ENCODE results near the gene COQ8B. TPM values are rescaled to one million over a fixed set of nuclear protein-coding genes. Genes with fewer than 3 reads are reported as not detected.
A peak's percentile ranks its signal among the peaks of the same experiment; 100 is the strongest.
"Not testable (repeated sequence)": the region's sequence is repeated elsewhere in the genome, so short reads cannot be mapped to it uniquely, and the experiment has no call there.

Gene COQ8B
- polyA plus RNA-seq, 4 donors, result 32.4 to 45.2 (median 35.7) TPM

DNA sequence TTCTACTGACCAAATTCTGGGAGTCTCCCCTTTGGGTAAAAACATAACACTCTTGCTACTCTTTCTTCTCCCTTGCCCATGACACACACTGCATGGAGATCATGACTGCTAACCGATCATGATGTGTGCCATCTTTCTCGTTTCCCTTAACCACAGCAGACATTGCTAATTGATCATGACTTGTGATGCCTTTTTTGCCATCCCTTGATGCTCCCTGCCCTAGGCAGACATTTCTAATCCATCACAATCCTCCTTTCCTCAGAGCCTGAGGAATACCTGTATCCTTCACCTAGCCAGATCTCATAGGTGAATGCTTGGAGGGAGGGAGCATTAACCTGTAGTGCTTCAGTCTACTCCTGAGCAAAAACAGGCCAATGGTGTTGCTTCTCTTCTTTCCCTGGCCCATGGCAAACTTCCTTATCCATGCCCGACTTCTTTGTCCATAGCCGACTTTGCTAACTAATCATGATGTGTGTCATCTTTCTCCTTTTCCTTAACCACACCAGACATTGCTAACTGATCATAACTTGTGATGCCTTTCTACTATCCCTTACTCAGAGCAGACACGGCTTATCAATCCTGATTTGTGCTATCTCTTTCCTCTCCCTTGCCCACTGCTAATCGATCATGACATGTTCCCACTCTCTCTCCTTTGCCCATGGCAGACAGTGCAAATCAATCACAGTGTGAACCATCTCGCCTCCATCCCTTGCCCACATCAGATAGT is 44.0 kb downstream of the COQ8B start:
- DNase-seq (ENCODE audit: low read depth in 4 of 4, low spot score in 3 of 4), result no peak

DNA sequence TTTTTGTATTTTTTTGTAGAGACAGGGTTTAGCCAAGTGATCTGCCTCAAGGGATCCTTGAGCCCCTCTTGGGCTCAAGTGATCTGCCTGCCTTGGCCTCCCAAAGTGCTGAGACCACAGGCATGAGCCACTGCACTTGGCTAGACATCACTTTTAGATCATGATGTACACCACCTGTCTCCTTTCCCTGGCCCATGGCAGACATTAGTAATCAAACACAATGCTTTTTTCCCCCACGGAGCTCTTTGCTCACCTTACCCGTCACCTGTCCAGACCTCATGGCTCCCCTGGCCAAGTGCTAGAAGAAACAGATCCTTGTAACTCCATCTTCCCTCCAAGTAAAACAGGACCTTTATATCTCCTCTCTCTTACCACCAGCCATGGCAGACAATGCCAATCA is 44.6 kb downstream of the COQ8B start:
- no peak for DNase-seq (ENCODE audit: low read depth in 4 of 4, low spot score in 3 of 4)

DNA sequence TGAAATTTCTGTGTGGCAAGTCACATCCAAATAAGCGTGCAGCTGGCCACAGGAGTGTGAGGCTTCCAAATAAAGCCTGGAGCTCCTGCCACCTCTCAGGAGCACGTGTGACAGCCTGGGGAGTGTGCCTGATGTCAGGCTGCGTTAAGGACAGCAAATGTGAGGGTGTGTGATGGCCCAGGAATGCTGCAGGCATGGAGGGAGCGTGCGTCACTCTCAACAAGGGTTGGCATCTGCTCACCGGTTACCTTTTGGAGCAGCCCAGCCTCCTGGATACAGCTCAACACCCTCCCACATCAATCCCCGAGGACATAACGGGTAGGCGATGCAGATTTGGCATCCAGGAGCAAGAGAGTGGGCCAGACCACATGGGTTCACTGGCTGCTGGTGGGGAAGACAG is 45.3 kb downstream of the COQ8B start:
- no peak for DNase-seq (ENCODE audit: low read depth in 4 of 4, low spot score in 3 of 4)

DNA sequence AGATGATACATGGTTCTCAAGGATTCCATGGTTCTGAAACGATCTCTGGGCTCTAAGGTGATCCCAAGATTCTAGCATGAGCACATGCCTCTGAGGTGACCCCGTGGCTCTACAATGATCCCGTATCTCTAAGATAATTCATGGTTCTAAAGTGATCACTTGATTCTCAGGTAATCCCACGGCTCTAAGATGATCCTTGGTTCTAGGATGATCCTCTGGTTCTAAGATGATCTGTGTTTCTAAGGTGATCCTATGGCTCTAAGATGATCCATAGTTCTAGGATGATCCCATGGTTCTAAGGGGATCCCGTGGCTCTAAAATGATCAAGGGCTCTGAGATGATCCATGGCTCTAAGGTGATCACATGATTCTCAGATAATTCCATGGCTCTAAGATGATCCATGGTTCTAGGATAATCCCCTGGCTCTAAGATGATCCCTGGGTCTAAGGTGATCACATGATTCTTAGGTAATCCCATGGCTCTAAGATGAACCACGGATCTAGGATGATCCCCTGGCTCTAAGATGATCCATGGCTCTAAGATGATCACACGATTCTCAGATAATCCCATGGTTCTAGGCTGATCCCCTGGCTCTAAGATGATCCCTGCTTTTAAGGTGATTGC is 47.6 kb downstream of the COQ8B start:
- DNase-seq (ENCODE audit: low read depth in 4 of 4, low spot score in 3 of 4), result no peak

DNA sequence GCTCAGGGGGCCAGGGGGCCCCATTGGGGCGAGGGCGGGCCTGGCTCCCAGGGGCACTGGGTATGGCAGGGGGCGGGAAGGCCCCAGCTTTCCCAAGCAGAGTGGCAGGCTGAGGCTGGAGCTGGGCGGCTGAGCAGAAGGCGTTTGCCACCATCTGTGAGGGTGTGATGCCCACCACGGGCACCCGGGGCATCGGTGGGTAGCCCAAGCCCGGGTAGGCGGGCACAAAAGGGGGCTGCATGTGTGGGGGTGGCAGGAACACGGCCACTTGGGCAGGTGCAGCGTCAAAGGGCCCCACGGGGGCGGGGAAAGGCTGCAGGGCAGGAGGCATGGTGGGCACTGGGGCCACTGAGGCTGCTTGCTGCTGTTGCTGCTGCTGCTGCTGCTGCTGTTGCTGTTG is 49.1 kb downstream of the COQ8B start:
- no peak for DNase-seq (ENCODE audit: low read depth in 4 of 4, low spot score in 3 of 4)

DNA sequence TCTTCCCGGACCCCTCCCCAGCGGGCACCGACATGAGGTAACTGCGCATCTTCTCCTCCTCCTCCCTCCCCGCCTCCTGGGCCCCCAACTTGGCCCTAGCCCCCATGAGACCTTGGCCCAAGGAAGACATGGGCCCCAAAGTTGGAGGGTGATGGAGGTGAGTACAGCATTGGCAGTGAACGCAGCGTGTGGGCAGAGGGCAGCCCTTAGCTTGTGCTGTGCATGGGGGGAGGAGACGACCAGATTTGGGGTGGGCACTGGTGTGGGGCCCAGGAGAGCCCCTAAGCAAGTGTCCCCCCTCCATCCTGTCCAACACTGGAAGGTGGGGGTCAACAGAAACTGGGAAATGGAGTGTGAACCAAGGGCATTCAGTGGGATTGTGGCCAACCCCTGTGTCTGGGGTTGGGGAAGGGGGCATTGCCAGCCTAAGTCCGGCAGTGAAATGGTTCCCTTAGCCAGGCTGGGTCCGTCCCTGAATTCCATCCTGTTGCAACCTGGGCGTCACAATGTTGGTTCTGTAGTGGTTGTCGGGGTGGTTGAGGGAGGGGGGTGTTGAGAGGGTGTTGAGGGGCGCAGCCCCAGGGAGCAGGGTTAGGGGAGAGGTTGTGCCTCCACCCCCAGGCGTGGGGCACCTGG is 49.8 kb downstream of the COQ8B start:
- DNase-seq (ENCODE audit: low read depth in 4 of 4, low spot score in 3 of 4), result no peak

DNA sequence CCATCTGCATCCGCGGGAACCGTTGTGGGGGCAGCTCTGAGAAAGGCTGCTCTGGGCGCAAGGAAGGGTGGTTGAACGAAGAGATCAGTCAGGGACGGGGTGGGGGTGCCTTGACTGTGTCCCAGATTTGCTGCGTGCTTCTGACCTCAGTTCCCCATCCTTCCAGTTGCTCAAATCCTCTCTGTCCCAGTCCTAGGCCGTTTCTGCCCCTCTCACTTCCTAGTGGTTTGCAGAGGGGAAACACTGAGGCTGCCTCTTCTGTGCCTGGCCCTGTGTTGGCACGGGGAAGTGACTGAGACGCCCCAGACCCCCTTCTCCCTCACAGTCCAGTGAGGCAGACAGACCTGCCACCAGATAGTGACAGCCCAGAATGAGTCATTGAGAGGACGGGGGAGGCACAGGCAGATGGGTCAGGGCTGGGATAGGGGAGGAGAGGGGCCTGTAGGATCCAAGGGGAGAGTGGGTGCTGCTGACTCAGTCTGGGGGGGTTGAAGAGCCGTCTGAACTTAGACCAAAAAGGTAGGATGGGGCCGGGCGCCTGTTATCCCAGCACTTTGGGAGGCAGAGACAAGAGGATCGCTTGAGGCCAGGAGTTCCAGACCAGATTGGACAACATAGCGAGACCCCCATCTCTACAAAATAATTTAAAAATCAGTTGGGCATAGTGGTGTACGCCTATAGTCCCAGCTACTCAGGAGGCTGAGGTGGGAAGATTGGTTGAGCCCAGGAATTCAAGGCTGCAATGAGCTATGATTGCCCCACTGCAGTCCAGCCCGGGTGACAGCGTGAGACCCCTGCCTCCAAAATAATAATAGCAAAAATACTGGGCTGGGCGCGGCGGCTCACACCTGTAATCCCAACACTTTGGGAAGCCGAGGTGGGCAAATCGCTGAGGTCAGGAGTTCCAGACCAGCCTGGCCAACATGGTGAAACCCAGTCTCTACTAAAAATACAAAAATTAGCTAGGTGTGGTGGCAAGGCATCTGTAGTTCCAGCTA is 52.7 kb downstream of the COQ8B start:
- no peak for DNase-seq (ENCODE audit: low read depth in 4 of 4, low spot score in 3 of 4)

DNA sequence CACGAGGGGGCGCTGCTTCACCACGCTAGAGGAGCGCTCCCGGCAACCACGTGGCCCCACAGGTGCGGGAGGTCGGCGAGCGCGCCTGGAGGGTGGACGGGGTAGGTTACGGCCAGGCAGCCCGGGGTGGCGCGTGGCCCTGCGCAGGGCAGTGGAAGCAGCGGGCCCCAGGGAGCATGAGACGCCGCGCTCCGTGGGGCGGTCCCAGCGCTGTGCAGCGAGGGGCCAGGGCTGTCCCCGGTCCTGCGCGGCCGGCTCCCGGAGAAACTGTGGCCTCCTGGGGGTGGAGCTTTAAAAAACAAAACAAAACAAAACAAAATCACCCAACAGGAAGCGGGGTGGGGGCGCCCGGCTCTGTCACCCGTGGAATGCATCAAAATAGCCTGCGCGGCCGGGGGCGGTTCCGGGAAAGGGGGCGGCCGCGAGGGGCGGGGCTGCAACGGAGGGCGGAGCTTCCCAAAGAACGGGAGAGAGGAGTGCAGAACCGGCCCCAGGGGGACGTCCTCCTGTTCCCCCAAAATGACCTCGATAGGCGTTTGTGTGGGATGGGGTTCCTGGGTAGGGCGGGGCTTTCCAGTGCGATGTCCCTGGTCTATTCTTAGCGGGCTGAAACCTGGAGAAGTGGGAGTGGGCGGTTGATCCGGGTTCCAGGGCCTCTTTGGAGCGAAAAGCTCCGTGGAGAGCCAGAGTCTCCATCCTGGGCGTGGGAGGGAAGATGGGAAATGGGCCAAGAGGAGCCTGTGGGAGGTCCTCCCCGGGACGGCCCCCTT is 53.6 kb downstream of the COQ8B start:
- DNase-seq (ENCODE audit: low read depth in 4 of 4, low spot score in 3 of 4), result peak; percentile 72 to 87 (median 74)

DNA sequence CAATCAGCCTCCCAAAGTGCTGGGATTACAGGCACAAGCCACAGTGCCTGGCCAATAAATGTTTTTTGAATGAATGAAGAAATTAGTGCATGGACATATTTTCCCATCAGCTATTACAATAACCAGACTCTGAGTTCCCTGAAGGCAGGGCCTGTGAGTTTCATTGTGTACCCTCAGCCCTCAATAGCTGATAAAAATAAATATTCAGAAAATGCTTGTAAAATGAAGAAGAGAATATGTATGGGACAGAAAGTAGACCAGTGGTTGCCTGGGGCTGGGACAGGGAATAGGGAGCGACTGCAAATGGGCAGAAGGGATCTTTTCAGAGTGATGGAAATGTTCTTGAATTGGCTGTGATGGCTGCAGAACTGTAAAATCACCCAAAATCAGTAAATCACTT is 55.1 kb downstream of the COQ8B start:
- no peak for DNase-seq (ENCODE audit: low read depth in 4 of 4, low spot score in 3 of 4)

DNA sequence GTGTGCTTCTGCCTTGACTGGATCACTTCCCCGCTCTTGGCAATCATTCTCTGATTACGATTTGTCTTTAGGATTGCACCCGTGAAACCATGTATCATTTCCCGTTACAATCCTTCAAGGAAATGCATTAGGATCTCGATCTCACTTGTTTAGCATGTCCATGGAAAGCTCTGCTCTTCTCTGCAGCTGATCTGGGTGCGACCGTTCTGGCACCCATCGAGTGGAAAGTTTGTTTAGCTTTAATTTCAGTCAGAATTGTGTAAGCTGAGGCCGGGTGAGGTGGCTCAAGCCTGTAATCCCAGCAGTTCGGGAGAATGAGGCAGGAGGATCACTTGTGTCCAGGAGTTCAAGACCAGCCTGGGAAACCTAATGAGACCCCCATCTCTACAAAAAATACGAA is 57.1 kb downstream of the COQ8B start:
- no peak for DNase-seq (ENCODE audit: low read depth in 4 of 4, low spot score in 3 of 4)

DNA sequence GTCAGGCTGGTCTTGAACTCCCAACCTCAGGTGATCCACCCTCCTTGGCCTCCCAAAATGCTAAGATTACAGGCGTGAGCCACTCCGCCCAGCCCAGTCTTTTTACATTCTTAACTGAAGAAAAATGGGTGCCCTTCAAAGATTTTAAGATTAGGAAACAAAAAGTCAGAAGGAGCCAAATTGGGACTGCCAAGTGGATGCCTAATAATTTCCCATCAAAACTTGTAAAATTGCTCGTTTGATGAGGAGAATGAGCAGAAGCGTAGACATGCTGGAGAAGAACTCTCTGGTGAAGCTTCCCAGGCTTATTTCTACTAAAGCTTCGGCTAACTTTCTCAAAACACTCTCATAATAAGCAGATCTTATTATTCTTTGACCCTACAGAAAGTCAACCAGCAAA is 57.6 kb downstream of the COQ8B start:
- DNase-seq (ENCODE audit: low read depth in 4 of 4, low spot score in 3 of 4), result no peak

DNA sequence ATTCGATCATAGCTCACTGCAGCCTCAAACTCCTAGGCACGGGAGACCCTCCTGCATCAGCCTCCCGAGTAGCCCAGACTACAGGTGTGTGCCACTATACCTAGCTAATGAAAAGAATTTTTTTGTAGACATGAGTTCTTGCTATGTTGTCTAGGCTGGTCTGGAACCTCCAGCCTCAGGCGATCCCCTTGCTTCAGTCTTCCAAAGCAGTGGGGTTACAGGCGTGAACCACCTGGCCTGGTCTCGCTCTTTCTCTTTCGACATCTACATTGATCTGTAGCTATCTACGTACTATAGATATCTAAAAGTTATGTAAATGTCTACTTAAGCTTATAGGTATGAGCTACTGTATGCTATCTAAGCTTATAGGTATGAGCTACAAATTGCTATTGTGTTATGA is 58.7 kb downstream of the COQ8B start:
- no peak for DNase-seq (ENCODE audit: low read depth in 4 of 4, low spot score in 3 of 4)

DNA sequence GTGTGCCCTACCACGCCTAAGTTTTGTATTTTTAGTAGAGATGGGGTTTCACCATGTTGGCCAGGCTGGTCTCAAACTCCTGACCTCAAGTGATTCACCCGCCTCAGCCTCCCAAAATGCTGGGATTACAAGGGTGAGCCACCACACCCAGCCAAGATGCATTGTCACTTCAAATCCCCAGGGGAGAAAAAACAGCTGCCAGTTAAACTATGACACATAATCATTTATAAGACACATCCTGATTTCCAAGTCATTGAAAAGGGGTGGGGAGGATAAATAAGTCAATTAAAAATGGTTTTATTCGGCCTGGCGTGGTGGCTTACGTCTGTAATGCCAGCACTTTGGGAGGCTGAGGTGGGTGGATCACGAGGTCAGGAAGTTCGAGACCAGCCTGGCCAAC is 61.0 kb downstream of the COQ8B start:
- DNase-seq (ENCODE audit: low read depth in 4 of 4, low spot score in 3 of 4), result not testable (repeated sequence)

DNA sequence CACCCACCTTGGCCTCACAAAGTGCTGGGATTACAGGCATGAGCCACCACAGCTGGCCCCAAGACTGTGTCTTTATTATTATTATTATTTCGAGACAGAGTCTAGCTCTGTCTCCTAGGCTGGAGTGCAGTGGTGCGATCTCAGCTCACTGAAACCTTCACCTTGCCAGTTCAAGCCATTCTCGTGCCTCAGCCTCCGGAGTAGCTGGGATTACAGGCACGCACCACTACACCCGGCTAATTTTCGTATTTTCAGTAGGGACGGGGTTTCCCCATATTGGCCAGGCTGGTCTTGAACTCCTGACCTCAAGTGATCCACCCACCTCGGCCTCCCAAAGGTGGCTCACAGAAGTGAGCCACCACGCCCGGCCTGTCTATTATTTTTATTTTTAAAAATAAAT is 64.4 kb downstream of the COQ8B start:
- not testable (repeated sequence) for DNase-seq (ENCODE audit: low read depth in 4 of 4, low spot score in 3 of 4)

DNA sequence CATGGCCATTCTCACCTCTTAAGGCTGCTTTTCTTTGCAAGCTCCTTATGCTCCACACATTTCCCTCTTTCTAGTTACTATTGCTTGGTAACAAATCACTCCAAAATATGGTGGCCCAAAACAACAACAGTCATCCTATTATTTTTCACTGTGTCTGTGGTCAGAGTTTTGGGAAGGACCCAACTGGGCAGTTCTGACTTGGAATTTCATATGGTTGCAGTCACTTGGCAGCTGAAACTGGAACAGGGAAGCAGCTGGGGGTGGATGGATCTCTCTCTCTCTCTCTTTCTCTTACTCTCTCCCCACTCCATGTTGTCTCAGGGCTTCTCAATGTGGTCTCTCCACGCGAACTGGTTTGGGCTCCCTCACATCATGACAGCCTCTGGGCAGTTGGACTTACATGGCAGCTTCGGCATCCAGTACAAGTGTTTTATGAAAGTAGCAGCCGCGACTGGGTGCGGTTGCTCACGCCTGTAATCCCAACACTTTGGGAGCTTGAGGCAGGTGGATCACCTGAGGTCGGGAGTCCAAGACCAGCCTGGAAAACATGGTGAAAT is 65.9 kb downstream of the COQ8B start:
- no peak for DNase-seq (ENCODE audit: low read depth in 4 of 4, low spot score in 3 of 4)

DNA sequence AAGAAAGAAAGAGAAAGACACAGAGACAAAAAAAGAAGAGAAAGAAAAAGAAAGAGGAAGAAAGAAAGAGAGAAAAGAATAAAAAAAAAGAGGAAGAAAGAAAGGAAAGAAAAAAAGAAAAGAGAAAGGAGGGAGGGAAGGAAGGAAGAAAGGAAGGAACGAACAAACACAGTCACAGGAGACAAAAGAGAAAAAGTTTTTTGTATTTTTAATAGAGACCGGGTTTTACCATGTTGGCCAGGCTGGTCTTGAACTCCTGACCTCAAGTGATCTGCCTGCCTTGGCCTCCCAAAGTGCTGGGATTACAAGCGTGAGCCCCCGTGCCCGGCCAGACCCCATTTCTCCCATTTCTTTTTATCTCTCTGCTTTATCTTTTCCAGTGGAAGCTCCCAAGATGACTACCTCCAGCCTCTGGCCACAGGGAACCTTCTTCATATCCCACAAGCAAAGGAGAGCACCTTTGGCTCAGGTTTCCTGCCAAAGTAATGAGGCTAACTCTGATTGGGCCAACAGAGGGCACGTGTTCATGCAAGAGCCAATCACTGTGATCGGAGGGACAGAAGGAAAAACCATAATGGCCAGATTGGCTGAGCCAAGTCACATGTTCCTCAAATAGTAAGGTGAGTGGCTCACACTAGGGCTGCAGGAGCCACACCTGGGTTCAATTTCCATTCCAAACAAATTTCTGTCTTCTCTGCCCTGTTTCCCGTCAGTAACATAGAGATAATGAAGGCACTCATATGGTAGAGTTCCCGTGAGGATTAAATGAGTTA is 66.6 kb downstream of the COQ8B start:
- not testable (repeated sequence) for DNase-seq (ENCODE audit: low read depth in 4 of 4, low spot score in 3 of 4)

DNA sequence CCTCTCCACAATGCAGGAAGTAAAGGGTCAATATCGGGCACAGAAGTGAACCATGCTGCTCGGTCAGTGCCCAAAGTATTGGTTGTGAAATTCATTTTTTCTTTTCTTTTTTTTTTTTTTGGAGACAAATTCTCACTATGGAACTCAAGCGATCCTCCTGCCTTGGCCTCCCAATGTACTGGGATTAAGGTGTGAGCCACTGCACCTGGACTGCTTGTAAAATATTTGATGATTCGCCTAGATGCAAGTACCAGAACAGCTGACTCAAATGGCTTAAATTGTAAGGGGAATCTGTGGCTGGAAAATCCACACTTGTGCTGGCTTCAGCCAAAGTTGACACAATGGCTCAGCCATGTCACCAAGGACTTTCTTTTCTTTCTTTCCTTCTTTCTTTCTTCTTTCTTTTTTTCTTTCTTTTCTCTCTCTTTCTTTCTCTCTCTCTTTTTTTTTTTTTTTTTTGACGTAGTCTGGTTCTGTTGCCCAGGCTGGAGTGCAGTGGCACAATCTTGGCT is 69.9 kb downstream of the COQ8B start:
- no peak for DNase-seq (ENCODE audit: low read depth in 4 of 4, low spot score in 3 of 4)

DNA sequence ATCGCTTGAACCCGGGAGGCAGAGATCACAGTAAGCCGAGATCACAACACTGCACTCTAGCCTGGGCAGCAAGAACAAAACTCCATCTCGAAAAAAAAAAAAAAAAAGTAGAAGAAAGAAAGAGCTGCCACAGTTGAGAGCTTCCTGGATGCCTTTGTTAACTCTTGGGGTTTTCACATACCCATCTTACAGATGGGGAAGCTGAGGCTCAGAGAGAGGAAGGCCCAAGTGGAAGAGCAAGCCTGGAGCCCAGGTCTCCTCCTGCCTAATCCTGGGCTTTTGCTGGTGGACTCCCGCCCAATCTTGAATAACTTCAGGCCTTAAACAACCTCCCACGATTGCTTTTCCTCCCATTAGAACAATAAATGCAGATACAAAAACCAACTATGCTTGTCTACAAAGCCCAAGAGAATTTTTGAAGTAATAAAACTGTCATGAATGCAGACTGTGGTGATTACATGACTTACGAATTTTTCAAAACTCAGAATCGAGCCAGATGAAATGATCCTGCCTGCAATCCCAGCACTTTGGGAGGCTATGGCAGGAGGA is 73.9 kb downstream of the COQ8B start:
- DNase-seq (ENCODE audit: low read depth in 4 of 4, low spot score in 3 of 4), result no peak
